NB4 (cell line): Measurements from ENCODE around the gene SCN3A.

Experiments
- MAX ChIP-seq: IDR thresholded peaks from 2 replicates; pipeline ENCODE4 v1.6.1; 2011; ENCODE audit warnings: low read depth, low read length
- POLR2A ChIP-seq: IDR thresholded peaks from 2 replicates; pipeline ENCODE4 v1.6.1; 2011; ENCODE audit warnings: mild to moderate bottlenecking; ENCODE audit not compliant: insufficient read length; ENCODE audit errors: extremely low read depth
- TF ChIP-seq, protein P1 (sequence below): IDR thresholded peaks from one replicate; pipeline ENCODE4 v1.5.1; 2012; ENCODE audit warnings: low read depth, low read length

- TF ChIP-seq, protein P1, sequence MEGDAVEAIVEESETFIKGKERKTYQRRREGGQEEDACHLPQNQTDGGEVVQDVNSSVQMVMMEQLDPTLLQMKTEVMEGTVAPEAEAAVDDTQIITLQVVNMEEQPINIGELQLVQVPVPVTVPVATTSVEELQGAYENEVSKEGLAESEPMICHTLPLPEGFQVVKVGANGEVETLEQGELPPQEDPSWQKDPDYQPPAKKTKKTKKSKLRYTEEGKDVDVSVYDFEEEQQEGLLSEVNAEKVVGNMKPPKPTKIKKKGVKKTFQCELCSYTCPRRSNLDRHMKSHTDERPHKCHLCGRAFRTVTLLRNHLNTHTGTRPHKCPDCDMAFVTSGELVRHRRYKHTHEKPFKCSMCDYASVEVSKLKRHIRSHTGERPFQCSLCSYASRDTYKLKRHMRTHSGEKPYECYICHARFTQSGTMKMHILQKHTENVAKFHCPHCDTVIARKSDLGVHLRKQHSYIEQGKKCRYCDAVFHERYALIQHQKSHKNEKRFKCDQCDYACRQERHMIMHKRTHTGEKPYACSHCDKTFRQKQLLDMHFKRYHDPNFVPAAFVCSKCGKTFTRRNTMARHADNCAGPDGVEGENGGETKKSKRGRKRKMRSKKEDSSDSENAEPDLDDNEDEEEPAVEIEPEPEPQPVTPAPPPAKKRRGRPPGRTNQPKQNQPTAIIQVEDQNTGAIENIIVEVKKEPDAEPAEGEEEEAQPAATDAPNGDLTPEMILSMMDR = no peak
- TF ChIP-seq MAX (no peak), POLR2A (no peak)
These were observed 159.1 kb downstream of the SCN3A start for GRCh38 chr2:165044505-165045303.
